Effector memory CD4-positive, alpha-beta T cell (primary cell): Measurements from ENCODE around the gene WFDC1.

Experiments used
- DNase-seq, 3 donors: peaks; one replicate each; pipeline ENCODE4 v3.0.0-alpha.2; 2020
- H3K27ac ChIP-seq: 2 replicates; pipeline ENCODE4 v1.7.0; 2013; ENCODE audit warnings: mild to moderate bottlenecking, low read length, moderate library complexity; ENCODE audit not compliant: insufficient read depth, poor library complexity, severe bottlenecking
- H3K27me3 ChIP-seq: replicated peaks from 2 replicates; pipeline ENCODE4 v1.7.0; 2013; ENCODE audit warnings: mild to moderate bottlenecking, low read length; ENCODE audit not compliant: insufficient read depth, control insufficient read depth, poor library complexity, severe bottlenecking
- H3K36me3 ChIP-seq: 2 replicates; pipeline ENCODE4 v1.7.0; 2013; ENCODE audit warnings: mild to moderate bottlenecking, low read length, moderate library complexity; ENCODE audit not compliant: control insufficient read depth, insufficient read depth
- H3K4me1 ChIP-seq: 2 replicates; pipeline ENCODE4 v1.7.0; 2013; ENCODE audit warnings: low read length, mild to moderate bottlenecking; ENCODE audit not compliant: control insufficient read depth, insufficient read depth, poor library complexity, severe bottlenecking
- H3K4me3 ChIP-seq: 2 replicates; pipeline ENCODE4 v1.7.0; 2013; ENCODE audit warnings: low read length, low read depth, mild to moderate bottlenecking; ENCODE audit not compliant: insufficient read depth, poor library complexity, severe bottlenecking
- H3K9me3 ChIP-seq: 2 replicates; pipeline ENCODE4 v1.7.0; 2013; ENCODE audit warnings: mild to moderate bottlenecking, low read length, moderate library complexity; ENCODE audit not compliant: control insufficient read depth

The WFDC1 gene

GRCh38 chr16:84369105-84369504 is 74.4 kb downstream of the WFDC1 start:
- DNase-seq = no peak
- Histone ChIP-seq H3K4me3 (no peak overlapping the region), H3K4me1 (peaks cover 8% of the 10 kb centered on the region), H3K27ac (no peak overlapping the region), H3K36me3 (no peaks in the 10 kb centered on the region), H3K9me3 (no peaks in the 10 kb centered on the region), H3K27me3 (peaks cover 25% of the 10 kb centered on the region)

GRCh38 chr16:84369938-84370627 is 75.4 kb downstream of the WFDC1 start:
- Histone ChIP-seq H3K27me3 (peaks cover 25% of the 10 kb centered on the region), H3K36me3 (no peaks in the 10 kb centered on the region), H3K9me3 (no peaks in the 10 kb centered on the region), H3K4me3 (no peak overlapping the region), H3K4me1 (peaks cover 8% of the 10 kb centered on the region), H3K27ac (no peak overlapping the region)
- no peak for DNase-seq

GRCh38 chr16:84370723-84371552 is 76.3 kb downstream of the WFDC1 start:
- DNase-seq = no peak
- H3K27ac ChIP-seq = no peak overlapping the region
- H3K4me1 ChIP-seq = peaks cover 8% of the 10 kb centered on the region
- no peaks in the 10 kb centered on the region for H3K36me3 ChIP-seq
- H3K4me3 ChIP-seq = no peak overlapping the region
- H3K9me3 ChIP-seq = no peaks in the 10 kb centered on the region
- peaks cover 25% of the 10 kb centered on the region for H3K27me3 ChIP-seq

GRCh38 chr16:84371553-84371865 is 76.8 kb downstream of the WFDC1 start:
- Histone ChIP-seq H3K27ac (no peak overlapping the region), H3K9me3 (no peaks in the 10 kb centered on the region), H3K27me3 (peaks cover 25% of the 10 kb centered on the region), H3K36me3 (no peaks in the 10 kb centered on the region), H3K4me3 (no peak overlapping the region), H3K4me1 (peaks cover 8% of the 10 kb centered on the region)
- DNase-seq = no peak

- DNase-seq = no peak
These were observed 79.3 kb downstream of the WFDC1 start for GRCh38 chr16:84373907-84374489.

GRCh38 chr16:84378099-84378498 is 83.4 kb downstream of the WFDC1 start:
- Histone ChIP-seq H3K4me3 (no peak overlapping the region), H3K27ac (no peak overlapping the region), H3K27me3 (no peaks in the 10 kb centered on the region), H3K9me3 (no peaks in the 10 kb centered on the region), H3K4me1 (no peaks in the 10 kb centered on the region), H3K36me3 (no peaks in the 10 kb centered on the region)
- no peak for DNase-seq

More at GRCh38 chr16:84373907-84374489, 79.3 kb downstream of the WFDC1 start:
- Histone ChIP-seq H3K4me1 (peaks cover 2% of the 10 kb centered on the region), H3K27me3 (peaks cover 11% of the 10 kb centered on the region), H3K27ac (no peak overlapping the region), H3K4me3 (no peak overlapping the region), H3K9me3 (no peaks in the 10 kb centered on the region), H3K36me3 (no peaks in the 10 kb centered on the region)

- no peak overlapping the region for H3K4me3 ChIP-seq
- H3K27me3 ChIP-seq = no peaks in the 10 kb centered on the region
- no peaks in the 10 kb centered on the region for H3K36me3 ChIP-seq
- H3K27ac ChIP-seq = no peak overlapping the region
- DNase-seq = no peak
- H3K4me1 ChIP-seq = no peaks in the 10 kb centered on the region
- H3K9me3 ChIP-seq = no peaks in the 10 kb centered on the region
These were observed 83.9 kb downstream of the WFDC1 start for GRCh38 chr16:84378567-84378966.

- no peaks in the 10 kb centered on the region for H3K4me1 ChIP-seq
- DNase-seq = no peak
- no peak overlapping the region for H3K4me3 ChIP-seq
- no peaks in the 10 kb centered on the region for H3K27me3 ChIP-seq
- H3K36me3 ChIP-seq = no peaks in the 10 kb centered on the region
- H3K27ac ChIP-seq = no peak overlapping the region
- no peaks in the 10 kb centered on the region for H3K9me3 ChIP-seq
These were observed 84.5 kb downstream of the WFDC1 start for GRCh38 chr16:84379008-84379708.
